GM19468 (cell line): ENCODE results near the gene KLHL7.

Experiments
- ATAC-seq: cut with Tn5 transposase; IDR thresholded peaks from one replicate; pipeline ENCODE4 v1.9.1; 2021; ENCODE audit warnings: mild to moderate bottlenecking, moderate library complexity, moderate number of reproducible peaks; ENCODE audit not compliant: unreplicated experiment; ENCODE audit errors: extremely low read depth

Gene KLHL7

GRCh38 chr7:23105644-23106056, at the start of gene KLHL7:
TSS of gene KLHL7 (plus strand) at chr7:23105785. CDS start at chr7:23106027, 242 bp downstream.
- peak; percentile 74 for ATAC-seq

DNA sequence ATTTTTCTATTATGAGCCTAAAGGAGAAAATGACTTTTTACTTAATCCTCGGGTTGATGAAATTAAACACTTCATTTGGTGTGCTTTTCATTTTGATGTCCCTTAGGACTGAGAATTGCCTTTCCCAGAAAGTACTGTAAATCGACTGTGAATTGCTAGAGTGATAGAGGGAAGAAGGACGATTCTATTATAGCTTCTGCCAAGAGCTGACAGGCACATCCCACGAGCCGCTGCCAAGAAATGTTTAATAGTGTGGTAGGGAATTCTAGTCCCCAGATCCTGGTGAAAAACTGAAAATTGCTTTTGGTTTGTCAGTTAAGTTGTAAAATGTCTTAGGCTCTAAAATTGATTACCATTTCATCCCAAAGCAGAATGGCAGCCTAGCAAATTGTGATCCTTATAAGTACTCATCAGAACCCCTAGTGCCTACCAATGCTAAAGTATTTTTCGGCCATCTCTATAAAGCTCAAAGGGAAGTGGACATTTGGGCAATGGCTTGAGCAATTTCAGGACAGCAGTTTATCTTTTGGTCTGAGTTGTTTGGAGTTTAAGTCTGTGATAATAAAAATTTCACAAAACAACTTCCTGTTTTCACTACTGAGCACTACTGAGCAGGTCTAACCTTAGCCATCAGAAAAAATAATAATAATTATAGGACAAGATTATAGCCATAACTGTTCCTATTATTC, 47.0 kb upstream of the KLHL7 start:
- no peak for ATAC-seq

GRCh38 chr7:23061327-23061726, 44.3 kb upstream of the KLHL7 start:
- ATAC-seq, result no peak

- no peak for ATAC-seq
Measured at GRCh38 chr7:23062452-23062851, 43.1 kb upstream of the KLHL7 start.

DNA sequence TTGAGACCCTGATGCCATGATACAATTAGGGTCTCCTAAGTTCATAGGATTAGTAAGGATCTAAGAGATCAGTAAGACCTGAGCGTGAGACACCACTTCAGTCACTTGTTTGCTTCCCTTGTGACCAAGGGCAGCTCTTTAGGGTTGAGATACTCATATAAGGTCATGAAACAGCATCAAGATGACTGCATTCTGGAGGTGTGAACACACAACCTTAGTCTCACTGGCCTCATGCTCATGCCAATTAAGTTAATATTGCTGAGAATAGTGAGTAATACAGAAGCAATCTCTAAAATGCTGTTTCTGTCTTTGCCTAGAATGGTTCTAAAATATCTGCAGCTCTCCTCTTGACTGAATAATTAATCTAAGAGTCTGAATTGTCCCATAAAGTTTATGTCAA, 39.6 kb upstream of the KLHL7 start:
- no peak for ATAC-seq

GRCh38 chr7:23067271-23067670, 38.3 kb upstream of the KLHL7 start:
- no peak for ATAC-seq

- no peak for ATAC-seq
Measured at GRCh38 chr7:23072048-23072447, 33.5 kb upstream of the KLHL7 start.

DNA sequence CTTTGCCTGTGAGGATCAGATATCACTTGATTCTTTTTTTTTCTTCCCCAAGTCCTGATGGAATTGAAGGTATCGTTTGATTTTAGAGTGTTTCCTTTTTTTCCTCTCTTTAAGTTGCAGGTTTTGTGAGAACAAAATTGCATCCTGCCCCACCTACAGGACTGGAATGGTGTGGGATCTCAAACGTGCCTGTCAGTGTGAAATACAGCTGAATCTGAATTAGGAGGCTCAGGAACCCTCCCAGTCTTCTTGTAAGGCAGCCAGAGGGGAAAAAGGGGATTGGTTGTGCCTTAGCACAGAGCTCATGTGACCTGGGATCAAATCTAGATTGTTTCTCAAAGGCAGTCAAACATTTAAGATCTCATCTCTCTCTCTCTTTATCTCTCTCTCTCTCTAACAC, 32.7 kb upstream of the KLHL7 start:
- no peak for ATAC-seq

DNA sequence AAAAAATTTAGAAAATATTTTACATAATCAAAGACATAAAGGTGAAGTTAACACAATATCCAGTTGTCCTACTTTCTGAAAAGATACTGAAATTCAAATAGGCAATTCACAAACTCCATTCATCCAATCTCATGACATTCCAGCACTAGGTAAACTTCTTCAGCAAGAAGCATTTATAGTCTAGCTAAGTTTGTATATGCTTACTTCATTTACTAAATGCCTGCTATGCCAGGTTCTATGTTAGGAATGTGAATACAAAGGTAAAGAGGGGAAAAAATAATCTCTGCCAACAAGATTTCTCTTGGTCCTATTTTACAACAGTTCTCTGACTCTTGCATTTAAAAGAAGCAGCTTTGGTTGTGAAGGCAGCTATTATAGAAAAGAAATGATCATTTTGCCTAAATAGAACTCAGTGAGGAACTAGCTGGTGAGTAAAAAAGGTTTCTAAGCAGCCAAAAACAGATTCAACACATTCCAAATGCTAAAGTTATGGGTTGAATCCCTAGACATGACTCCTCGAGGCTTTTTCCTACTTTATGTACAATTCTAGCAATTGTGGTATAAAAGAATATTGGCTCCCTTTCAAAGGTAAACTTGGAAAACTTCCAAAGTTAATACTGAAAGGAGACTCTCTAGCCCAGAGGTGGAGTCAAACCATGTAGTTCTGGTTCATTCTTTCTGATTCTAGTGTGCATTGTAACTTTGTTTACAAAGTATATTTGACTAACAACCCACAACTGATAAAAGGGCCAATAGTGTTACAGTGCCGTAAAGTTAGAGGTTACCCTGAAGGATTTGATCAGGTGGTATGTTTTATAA, 30.9 kb upstream of the KLHL7 start:
- ATAC-seq, result no peak

- ATAC-seq, result no peak
Measured at GRCh38 chr7:23075571-23075970, 30.0 kb upstream of the KLHL7 start.

DNA sequence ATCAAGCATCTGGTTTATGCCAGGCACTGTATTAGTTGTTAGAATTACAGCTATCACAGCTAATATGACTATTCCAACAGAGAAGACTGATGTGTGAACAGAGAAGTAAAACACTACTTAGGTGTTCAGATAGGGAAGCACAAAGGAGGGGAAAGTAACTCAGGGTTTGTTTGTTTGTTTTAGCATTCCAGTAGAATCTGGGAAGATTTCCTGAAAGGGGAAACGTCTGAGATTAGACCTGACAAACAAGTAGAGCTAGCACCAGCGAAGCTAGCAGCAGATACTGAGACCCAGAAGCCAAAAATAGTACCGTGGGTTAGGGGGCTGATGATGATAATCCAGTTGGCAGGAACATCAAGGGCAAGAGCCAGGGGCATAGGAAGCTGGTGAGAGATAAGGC, 28.8 kb upstream of the KLHL7 start:
- ATAC-seq, result no peak

DNA sequence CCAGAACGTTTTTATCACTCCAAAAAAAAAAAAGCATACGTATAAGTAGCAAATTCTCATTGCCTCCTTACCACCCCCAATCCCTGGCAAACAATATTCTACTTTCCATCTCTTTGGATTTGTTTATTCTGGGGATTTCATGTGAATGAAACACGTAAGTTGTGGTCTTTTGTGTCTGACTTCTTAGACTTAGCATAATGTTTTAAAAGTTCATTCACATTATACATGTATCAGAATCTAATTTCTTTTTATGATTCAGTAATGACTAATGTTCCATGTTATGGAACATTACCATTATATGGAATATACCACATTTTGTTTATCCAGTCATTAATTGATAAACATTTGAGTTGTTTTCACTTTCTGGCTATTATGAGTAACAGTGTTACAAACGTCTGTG, 12.5 kb upstream of the KLHL7 start:
- no peak for ATAC-seq

DNA sequence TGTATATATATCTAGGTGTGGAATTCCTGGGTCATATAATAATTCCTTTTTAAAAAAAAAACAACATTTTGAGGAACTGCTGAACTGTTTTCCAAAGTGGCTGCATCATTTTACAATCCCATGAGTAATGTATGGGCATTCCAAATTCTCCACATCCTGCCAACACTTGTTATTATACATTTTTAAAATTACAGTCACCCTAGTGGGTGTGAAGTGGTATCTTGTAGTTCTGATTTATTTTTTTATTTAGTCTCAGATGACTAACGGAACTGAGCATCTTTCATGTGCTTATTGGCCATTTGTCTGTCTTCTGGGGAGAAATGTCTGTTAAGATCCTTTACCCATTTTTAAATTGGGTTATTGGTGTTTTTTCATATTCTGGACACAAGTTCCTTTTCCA, 12.0 kb upstream of the KLHL7 start:
- no peak for ATAC-seq

DNA sequence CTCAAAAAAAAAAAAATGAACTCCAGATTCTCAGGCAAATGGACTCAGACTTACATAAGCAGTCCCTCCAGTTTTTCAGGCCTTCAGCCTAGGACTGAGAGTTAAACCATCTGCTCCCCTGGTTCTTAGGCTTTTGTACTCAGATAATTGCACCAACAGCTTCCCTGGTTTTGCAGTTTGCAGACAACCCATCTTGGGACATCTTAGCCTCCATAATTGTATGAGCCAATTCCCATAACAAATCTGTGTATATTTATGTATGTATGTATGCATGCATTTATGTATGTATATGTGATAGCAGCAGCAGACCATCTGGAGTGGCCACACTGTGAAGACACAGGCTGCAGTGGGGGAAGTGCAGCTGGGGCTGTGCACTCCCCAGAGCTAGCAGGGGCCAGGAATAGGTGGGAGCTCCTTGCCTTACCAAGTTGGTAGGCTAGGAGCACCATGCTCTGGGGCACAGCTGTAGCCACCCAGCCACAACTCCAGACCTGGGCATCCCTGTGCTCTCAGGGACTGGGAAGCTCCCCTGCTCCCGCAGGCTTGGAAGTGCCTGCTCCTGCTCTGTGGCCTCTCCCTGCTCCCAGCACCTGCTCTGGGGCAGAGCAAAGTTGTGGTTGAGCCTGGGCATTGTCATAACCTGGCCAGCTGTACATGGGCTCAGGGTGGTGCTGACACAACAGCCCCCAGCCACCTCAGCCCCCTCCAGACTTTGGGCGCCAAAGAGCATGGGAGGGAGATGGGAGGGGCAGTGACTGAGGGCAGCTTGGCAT, 8.9 kb upstream of the KLHL7 start:
- no peak for ATAC-seq

DNA sequence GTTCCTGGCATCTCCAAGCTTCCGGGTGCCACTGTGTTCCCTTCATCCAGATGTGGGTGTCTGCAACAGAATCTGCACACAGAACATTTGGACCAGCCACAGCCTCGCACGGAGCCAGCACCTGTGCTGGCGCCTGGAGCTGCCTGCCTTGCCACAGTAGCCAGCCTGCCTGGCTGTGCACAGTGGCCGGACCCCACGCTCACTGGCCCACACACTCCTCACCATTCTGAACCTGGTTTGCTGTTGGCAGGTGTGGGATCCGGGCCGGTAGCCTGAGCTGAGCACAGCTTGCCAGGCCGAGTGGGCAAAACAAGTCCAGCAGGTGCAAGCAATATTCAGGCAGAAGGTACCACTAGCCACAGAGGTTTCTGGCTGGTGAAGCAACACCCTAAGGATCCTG, 7.6 kb upstream of the KLHL7 start:
- no peak for ATAC-seq

- no peak for ATAC-seq
Measured at GRCh38 chr7:23098460-23098859, 7.1 kb upstream of the KLHL7 start.

DNA sequence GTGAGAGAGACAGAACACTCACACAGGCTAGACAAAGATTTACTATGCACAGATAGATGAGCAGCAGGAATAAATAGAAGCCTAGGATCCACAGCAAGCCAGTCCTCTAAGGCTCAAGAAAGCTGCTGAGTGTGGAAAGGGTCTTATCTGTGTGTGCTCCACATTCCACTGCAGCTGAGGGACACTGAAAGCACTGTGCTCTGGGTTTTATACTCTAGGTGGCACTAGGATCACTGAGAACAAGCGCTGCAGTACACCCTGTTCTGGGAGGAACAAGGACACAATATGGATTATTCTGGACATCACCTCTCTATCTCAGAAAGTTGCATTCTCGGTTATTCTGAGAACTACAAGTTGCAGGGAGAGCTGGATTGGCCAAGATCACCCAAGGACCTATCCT, 4.9 kb upstream of the KLHL7 start:
- ATAC-seq, result no peak

GRCh38 chr7:23105086-23105643, 420 bp upstream of the KLHL7 start:
- ATAC-seq, result no peak

DNA sequence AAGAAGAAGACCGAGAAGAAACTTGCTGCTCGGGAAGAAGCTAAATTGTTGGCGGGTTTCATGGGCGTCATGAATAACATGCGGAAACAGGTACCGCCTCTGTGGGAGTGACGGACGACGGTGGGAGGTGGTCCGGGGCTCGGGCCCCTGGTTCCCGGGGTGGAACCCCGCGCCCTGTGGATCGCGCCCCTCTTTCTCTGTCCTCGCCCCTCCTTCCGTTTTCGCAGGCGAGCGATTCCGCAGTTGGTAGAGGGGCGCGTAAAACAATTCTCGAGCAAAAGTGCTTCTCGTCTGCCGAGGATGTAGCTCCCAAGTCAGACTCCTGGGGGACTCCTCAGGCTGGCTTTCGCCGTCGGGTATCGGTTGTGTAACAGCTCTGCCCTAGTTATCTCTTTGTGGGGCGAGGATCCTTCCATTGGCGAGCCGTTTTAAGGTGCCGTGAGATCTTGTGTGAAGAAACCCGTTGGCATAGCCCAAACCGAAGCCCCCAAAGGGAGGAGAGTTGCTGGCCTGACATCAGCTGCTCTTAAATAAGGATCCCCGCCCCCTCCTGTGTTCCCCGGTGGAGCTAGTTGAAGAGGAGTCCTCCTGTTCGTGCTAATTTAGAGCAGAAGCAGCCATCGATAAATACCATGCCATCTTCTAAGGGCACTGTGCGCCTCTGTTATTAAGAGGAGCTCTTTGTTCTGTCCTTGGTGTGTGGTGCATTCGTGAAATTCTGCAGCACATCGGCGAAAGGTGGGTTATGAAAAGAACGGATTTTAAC, 655 bp downstream of the KLHL7 start:
- no peak for ATAC-seq
